Left ventricle myocardium inferior (tissue), 1 donor: ENCODE measurements around the gene NFASC. TPM values are rescaled to one million over a fixed set of nuclear protein-coding genes. Genes with fewer than 3 reads are reported as not detected.

Source experiments
- DNase-seq: peaks from one replicate; pipeline ENCODE4 v3.0.0-alpha.2; 2020
- H3K27ac ChIP-seq: fragments of 200-600 bp; replicated peaks from 2 replicates; pipeline ENCODE4 v1.8.0; 2021
- H3K27me3 ChIP-seq: fragments of 200-600 bp; 2 replicates; pipeline ENCODE4 v1.8.0; 2021; ENCODE audit warnings: low read depth
- H3K36me3 ChIP-seq: fragments of 200-600 bp; 2 replicates; pipeline ENCODE4 v1.8.0; 2021
- H3K4me1 ChIP-seq: fragments of 200-600 bp; 2 replicates; pipeline ENCODE4 v1.8.0; 2021
- H3K4me3 ChIP-seq: fragments of 200-600 bp; 2 replicates; pipeline ENCODE4 v1.8.0; 2021; ENCODE audit warnings: mild to moderate bottlenecking, moderate library complexity
- H3K9me3 ChIP-seq: fragments of 200-600 bp; replicated peaks from 2 replicates; pipeline ENCODE4 v1.8.0; 2021
- intact Hi-C: fragments of 100-400 bp; cut with micrococcal nuclease; formaldehyde crosslinking; loops from one replicate; pipeline ENCODE4 v1.11.0; 2022
- total RNA-seq: library from RNA; stranded (reverse); fragmentation: NEBNext Ultra II Directional; extraction: Animal tissue kit (Norgen Biotek cat#: 25700); gene quantifications from one replicate; pipeline ENCODE4 v1.2.1, GENCODE V29; 2021
- TF ChIP-seq, protein P1 (sequence below): fragments of 200-600 bp; IDR thresholded peaks from 2 replicates; pipeline ENCODE4 v1.8.0; 2021; ENCODE audit warnings: antibody characterized with exemption, mild to moderate bottlenecking, borderline replicate concordance
- donor health status: DM: no; HTN: yes; CAD: no; lungs with severe emphysema.

Gene NFASC
- total RNA-seq, 1 donor from 2014 or later: 8.2 TPM

DNA sequence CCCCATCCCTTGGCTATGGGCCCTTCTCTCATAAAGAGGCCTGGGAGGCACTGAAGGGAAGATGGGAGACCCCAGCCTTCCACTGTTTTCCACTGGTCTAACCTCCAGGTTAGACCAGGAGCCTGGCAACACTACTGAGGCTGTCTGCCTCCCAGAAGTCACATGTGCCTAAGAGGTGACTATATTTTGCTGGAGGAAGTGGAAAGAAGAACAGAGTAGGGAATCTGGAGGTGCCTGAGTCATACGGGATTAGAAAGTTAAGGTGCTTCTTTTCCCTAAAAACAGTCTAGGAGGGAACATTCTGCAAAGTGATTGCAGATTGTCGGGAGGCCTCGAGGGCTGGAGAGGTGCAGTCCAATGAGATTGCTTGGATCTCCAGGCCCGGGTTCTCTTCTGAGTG, 4.6 kb downstream of the NFASC start:
- Histone ChIP-seq H3K4me1 (peaks cover 57% of the 10 kb centered on the region), H3K9me3 (no peaks in the 10 kb centered on the region), H3K27ac (peak overlapping the region; percentile 69), H3K4me3 (no peak overlapping the region), H3K27me3 (peaks cover 18% of the 10 kb centered on the region), H3K36me3 (no peaks in the 10 kb centered on the region)
- TF ChIP-seq, protein P1, sequence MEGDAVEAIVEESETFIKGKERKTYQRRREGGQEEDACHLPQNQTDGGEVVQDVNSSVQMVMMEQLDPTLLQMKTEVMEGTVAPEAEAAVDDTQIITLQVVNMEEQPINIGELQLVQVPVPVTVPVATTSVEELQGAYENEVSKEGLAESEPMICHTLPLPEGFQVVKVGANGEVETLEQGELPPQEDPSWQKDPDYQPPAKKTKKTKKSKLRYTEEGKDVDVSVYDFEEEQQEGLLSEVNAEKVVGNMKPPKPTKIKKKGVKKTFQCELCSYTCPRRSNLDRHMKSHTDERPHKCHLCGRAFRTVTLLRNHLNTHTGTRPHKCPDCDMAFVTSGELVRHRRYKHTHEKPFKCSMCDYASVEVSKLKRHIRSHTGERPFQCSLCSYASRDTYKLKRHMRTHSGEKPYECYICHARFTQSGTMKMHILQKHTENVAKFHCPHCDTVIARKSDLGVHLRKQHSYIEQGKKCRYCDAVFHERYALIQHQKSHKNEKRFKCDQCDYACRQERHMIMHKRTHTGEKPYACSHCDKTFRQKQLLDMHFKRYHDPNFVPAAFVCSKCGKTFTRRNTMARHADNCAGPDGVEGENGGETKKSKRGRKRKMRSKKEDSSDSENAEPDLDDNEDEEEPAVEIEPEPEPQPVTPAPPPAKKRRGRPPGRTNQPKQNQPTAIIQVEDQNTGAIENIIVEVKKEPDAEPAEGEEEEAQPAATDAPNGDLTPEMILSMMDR: no peak
- intact Hi-C loops: no loop called here
- DNase-seq: no peak

DNA sequence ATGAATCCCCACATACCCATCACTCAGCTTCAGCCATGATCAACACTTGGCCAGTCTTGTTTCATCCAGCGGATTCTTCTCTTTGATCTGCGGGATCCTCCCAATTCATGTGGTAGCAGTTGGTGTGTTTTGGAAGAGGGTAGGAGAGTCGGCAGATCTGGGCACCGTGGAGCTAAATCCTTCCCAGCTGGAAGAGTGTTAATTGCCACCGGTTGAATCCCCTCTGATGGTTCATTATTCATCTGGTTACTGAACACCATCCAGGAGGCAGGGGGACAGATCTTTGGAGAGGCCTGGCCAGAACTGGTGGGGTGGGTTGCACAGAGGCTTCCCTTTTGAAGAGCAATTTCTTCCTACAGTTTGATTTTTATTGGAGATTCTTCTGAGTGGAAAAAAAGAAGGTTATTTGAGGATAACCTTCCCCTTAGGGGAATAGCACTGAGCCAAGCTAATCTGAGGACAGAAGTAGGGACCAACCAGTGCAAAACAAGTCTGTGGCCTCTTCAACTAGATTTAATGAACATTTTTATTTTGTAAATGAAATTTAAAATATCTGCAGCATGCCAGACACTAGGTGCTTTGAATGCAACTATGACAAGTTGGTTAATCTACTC, 8.1 kb downstream of the NFASC start:
- Histone ChIP-seq H3K4me1 (peaks cover 32% of the 10 kb centered on the region), H3K4me3 (peak overlapping the region; percentile 42), H3K27me3 (peaks cover 34% of the 10 kb centered on the region)

DNA sequence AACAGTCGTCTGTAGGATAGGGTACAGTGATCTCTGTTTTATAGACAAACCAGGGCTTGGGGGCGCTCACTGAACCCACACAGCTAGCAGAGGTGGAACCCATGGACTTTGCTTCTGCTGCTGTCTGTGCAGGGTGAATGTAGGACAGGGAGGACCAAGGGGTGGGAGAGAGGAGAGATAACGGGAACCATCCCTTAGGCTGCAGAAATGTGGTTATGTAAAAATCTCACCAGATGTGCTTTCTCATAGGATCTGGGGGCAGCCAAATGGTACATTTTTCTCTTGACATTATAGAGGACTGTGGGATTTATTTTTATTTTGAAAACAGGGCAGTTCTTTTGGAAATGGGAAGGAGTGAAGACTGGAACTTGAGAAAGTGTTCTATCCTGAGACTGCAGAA, 8.7 kb downstream of the NFASC start:
- no peaks in the 10 kb centered on the region for H3K9me3 ChIP-seq
- no peak for DNase-seq
- H3K36me3 ChIP-seq: no peaks in the 10 kb centered on the region
- H3K4me3 ChIP-seq: no peak overlapping the region
- H3K27ac ChIP-seq: peak overlapping the region; percentile 81
- intact Hi-C loops: no loop called here
- TF ChIP-seq, protein P1: no peak
- H3K4me1 ChIP-seq: peaks cover 29% of the 10 kb centered on the region
- H3K27me3 ChIP-seq: peaks cover 35% of the 10 kb centered on the region

More for the DNA sequence above, 8.1 kb downstream of the NFASC start:
- no peak for DNase-seq
- peak overlapping the region; percentile 81 for H3K27ac ChIP-seq
- H3K9me3 ChIP-seq: no peaks in the 10 kb centered on the region
- TF ChIP-seq, protein P1: no peak
- intact Hi-C loops: no loop called here
- H3K36me3 ChIP-seq: no peaks in the 10 kb centered on the region

DNA sequence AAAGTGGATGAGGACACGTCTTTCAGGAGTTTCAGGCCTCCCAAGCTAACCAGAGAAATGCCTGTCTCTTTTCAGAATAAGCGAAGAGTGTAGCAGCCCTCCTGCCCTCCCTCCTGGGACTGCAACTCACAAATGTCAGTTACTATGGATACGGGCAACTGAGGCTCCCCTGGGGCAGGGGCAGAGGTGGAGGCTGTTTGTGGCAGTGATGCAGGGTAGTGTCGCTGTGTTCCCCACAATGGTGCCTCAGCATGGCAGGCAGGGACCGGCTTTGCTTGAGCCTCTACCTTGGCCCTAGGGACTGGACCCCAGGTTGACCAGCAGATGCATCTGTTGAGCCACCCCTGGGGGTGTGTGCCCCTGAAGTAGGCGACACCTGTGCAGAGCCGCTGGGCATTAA, 10.2 kb downstream of the NFASC start:
- intact Hi-C loops: no loop called here
- H3K9me3 ChIP-seq: no peaks in the 10 kb centered on the region
- peak overlapping the region; percentile 81 for H3K27ac ChIP-seq
- H3K27me3 ChIP-seq: peaks cover 50% of the 10 kb centered on the region
- peaks cover 42% of the 10 kb centered on the region for H3K4me1 ChIP-seq
- TF ChIP-seq, protein P1: no peak
- H3K36me3 ChIP-seq: no peaks in the 10 kb centered on the region
- DNase-seq: no peak
- no peak overlapping the region for H3K4me3 ChIP-seq

DNA sequence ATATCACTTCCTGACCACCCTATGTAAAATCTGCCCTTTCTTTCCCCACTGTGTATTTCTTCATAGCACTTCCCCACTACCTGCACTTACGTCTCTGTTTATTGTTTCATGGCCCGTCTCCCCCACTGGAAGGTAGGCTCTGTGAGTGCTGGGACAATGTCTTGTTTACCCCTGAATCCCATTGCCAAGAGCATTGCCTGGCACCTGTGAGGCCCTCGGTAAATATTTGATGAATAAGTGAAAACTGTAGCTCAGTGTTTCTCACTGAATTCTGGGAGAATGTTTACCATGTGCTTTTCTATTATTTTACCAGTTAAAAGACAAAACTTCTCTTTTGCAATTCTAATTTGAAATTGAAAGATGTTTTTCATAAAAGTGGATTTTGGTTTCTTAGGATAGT, 11.8 kb downstream of the NFASC start:
- no peak for DNase-seq
- H3K4me3 ChIP-seq: no peak overlapping the region
- peaks cover 50% of the 10 kb centered on the region for H3K4me1 ChIP-seq
- intact Hi-C loops: no loop called here
- TF ChIP-seq, protein P1: no peak
- no peaks in the 10 kb centered on the region for H3K9me3 ChIP-seq
- peaks cover 57% of the 10 kb centered on the region for H3K27me3 ChIP-seq
- no peaks in the 10 kb centered on the region for H3K36me3 ChIP-seq
- peak overlapping the region; percentile 81 for H3K27ac ChIP-seq
